DOHH2 (cell line): ENCODE measurements around the gene R3HDM2.

Experiments used
- EZH2phosphoT487 ChIP-seq: fragments of 200-600 bp; sonication (generic); IDR thresholded peaks from 2 replicates; pipeline ENCODE4 v1.6.1; 2017; ENCODE audit warnings: borderline replicate concordance, mild to moderate bottlenecking, antibody characterized with exemption, low read length, moderate library complexity, mixed read lengths
- TF ChIP-seq, protein P1 (sequence below): fragments of 200-600 bp; sonication (generic); IDR thresholded peaks from one replicate; pipeline ENCODE4 v1.5.1; 2014; ENCODE audit warnings: antibody characterized with exemption, mild to moderate bottlenecking, low read depth, low read length; ENCODE audit not compliant: poor library complexity, severe bottlenecking

DNA sequence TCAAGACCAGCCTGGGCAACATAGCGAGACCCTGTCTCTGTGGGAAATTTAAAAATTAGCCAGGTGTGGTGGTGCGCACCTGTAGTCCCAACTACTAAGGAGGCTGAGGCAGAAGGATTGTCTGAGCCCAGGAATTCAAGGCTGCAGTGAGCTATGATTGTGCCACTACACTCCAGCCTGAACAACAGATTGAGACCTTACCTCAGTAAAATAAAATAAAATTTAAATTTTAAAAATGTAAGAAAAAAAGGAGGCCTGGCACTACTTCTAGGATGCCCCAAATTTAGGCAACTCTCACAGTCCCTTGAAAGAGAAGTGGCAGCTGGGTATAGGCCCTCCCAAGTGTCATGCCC lies 23.3 kb upstream of the R3HDM2 start:
- TF ChIP-seq, protein P1, sequence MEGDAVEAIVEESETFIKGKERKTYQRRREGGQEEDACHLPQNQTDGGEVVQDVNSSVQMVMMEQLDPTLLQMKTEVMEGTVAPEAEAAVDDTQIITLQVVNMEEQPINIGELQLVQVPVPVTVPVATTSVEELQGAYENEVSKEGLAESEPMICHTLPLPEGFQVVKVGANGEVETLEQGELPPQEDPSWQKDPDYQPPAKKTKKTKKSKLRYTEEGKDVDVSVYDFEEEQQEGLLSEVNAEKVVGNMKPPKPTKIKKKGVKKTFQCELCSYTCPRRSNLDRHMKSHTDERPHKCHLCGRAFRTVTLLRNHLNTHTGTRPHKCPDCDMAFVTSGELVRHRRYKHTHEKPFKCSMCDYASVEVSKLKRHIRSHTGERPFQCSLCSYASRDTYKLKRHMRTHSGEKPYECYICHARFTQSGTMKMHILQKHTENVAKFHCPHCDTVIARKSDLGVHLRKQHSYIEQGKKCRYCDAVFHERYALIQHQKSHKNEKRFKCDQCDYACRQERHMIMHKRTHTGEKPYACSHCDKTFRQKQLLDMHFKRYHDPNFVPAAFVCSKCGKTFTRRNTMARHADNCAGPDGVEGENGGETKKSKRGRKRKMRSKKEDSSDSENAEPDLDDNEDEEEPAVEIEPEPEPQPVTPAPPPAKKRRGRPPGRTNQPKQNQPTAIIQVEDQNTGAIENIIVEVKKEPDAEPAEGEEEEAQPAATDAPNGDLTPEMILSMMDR, result no peak
- no peak for TF ChIP-seq EZH2phosphoT487
